GM21717 (cell line): ENCODE results near the gene RHEB.

Source experiments
- ATAC-seq: cut with Tn5 transposase; IDR thresholded peaks from one replicate; pipeline ENCODE4 v1.9.1; 2021; ENCODE audit warnings: mild to moderate bottlenecking, moderate library complexity; ENCODE audit not compliant: unreplicated experiment

RHEB gene

DNA sequence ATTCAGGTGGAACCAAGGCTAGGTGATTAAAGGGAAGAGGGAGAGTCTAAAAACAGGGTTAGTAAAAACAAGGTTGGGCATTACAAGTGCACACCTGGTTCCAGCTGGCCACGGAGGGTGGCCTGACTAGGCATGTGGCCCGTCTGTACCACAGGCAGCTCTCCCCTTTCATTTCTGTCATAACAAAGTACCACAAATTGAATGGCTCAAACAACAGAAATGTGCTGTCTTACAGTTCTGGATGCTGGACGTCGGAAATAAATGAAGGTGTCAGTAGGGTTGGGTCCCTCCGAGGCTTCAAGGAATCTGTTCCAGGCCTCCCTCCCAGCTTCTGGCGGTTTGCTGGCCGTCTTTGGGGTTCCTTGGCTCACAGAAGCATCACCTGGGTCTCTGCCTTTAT, 96.5 kb downstream of the RHEB start:
- no peak for ATAC-seq

- no peak for ATAC-seq
Measured at GRCh38 chr7:151422212-151422611, 97.5 kb downstream of the RHEB start.

DNA sequence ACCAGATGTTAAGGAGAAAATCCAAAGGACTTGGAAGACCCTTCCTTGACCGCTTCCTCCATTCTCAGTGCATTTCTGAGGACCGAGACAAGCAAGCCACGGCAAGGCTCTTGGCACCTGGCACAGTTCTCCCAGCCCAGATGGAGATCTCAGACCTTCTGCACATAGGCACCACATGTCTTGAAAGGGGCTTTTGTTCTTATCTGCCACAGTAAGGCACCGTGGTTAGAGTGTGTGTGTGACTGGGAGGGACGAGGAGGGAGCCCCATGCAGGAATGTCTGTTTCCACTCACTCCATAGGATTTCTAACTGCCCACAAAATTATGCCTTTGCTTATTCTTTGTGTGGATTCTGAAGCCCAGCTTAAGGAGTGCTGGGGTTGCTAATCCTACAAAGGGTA, 99.6 kb downstream of the RHEB start:
- no peak for ATAC-seq

DNA sequence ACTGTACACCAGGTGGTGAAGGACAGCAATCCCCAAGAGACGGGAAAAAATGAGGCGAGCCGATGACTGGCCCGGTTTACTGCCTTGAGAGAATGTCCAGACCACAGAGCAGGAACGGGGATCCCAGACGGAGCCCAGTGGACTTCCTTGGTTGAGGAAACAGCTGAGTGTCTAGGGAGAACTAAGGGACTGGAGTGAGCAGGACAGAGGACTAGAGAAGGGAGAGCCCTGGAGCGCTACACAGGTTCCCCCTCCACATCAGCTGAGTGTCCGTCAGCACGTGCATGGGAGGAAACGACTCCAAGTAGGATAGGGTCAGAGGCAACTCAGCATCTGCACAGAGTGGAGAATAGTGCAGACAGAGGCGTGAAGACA, 102.8 kb downstream of the RHEB start:
- ATAC-seq: no peak

- no peak for ATAC-seq
Measured at GRCh38 chr7:151416112-151416940, 103.4 kb downstream of the RHEB start.
